ENCODE results near the gene ALDH1L1. TPM values are rescaled to one million over a fixed set of nuclear protein-coding genes. Genes with fewer than 3 reads are reported as not detected.

The ALDH1L1 gene
- total RNA-seq, 1 donor = 0.18 TPM

- TF ChIP-seq CTCF (IDR thresholded peaks at IDR 0.05; ENCODE audit: insufficient read depth, low read length) = peak; percentile 56
- peak within 1 kb of the TSS; percentile 78 for H3K4me3 ChIP-seq (ENCODE audit: low read depth, low read length)
- DNase-seq (ENCODE audit: low read depth) = peak; percentile 62
Measured at GRCh38 chr3:126083913-126084767, 96.2 kb downstream of the ALDH1L1 start, which contains the start of gene SLC41A3. SLC41A3 (minus strand) TSS chr3:126084124; CDS start chr3:126068219, 15,905 bp downstream.

- peak; percentile 14 for DNase-seq (ENCODE audit: low read depth)
- no peak for TF ChIP-seq CTCF (IDR thresholded peaks at IDR 0.05; ENCODE audit: insufficient read depth, low read length)
- H3K4me3 ChIP-seq (ENCODE audit: low read depth, low read length) = peak overlapping the region; percentile 78
Measured at GRCh38 chr3:126083511-126083912, 96.9 kb downstream of the ALDH1L1 start.

GRCh38 chr3:126083138-126083445, 97.3 kb downstream of the ALDH1L1 start:
- no peak for TF ChIP-seq CTCF (IDR thresholded peaks at IDR 0.05; ENCODE audit: insufficient read depth, low read length)
- DNase-seq (ENCODE audit: low read depth) = no peak
- H3K4me3 ChIP-seq (ENCODE audit: low read depth, low read length) = peak overlapping the region; percentile 78

- peak overlapping the region; percentile 78 for H3K4me3 ChIP-seq (ENCODE audit: low read depth, low read length)
- no peak for DNase-seq (ENCODE audit: low read depth)
- no peak for TF ChIP-seq CTCF (IDR thresholded peaks at IDR 0.05; ENCODE audit: insufficient read depth, low read length)
Measured at GRCh38 chr3:126082362-126083137, 97.8 kb downstream of the ALDH1L1 start.

- no peak overlapping the region for H3K4me3 ChIP-seq (ENCODE audit: low read depth, low read length)
- TF ChIP-seq CTCF (IDR thresholded peaks at IDR 0.05; ENCODE audit: insufficient read depth, low read length) = peak; percentile 43
- peak; percentile 31 for DNase-seq (ENCODE audit: low read depth)
Measured at GRCh38 chr3:126081618-126082361, 98.6 kb downstream of the ALDH1L1 start.

- H3K4me3 ChIP-seq (ENCODE audit: low read depth, low read length) = no peak overlapping the region
- no peak for DNase-seq (ENCODE audit: low read depth)
- no peak for TF ChIP-seq CTCF (IDR thresholded peaks at IDR 0.05; ENCODE audit: insufficient read depth, low read length)
Measured at GRCh38 chr3:126080970-126081369, 99.4 kb downstream of the ALDH1L1 start.

Measured in fibroblast of the aortic adventitia (primary cell).